ENCODE results near the gene PLA2G2C.

GRCh38 chr1:20147846-20148570 is 38.3 kb downstream of the PLA2G2C start:
- TF ChIP-seq, protein P1, sequence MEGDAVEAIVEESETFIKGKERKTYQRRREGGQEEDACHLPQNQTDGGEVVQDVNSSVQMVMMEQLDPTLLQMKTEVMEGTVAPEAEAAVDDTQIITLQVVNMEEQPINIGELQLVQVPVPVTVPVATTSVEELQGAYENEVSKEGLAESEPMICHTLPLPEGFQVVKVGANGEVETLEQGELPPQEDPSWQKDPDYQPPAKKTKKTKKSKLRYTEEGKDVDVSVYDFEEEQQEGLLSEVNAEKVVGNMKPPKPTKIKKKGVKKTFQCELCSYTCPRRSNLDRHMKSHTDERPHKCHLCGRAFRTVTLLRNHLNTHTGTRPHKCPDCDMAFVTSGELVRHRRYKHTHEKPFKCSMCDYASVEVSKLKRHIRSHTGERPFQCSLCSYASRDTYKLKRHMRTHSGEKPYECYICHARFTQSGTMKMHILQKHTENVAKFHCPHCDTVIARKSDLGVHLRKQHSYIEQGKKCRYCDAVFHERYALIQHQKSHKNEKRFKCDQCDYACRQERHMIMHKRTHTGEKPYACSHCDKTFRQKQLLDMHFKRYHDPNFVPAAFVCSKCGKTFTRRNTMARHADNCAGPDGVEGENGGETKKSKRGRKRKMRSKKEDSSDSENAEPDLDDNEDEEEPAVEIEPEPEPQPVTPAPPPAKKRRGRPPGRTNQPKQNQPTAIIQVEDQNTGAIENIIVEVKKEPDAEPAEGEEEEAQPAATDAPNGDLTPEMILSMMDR (IDR thresholded peaks at IDR 0.05): no peak
- TF ChIP-seq POLR2A (IDR thresholded peaks at IDR 0.05): no peak
